ENCODE measurements around the gene ASB5.
"Not testable (repeated sequence)": the region's sequence is repeated elsewhere in the genome, so short reads cannot be mapped to it uniquely, and the experiment has no call there.

Gene ASB5

GRCh38 chr4:176306837-176307665 lies 38.0 kb upstream of the ASB5 start:
- no peak for TF ChIP-seq CTCF (IDR thresholded peaks at IDR 0.05; ENCODE audit: insufficient read depth, low read depth, low read length, missing control alignments)
- no peak overlapping the region for H3K4me3 ChIP-seq (ENCODE audit: low read depth, low read length)
- no peak for DNase-seq (ENCODE audit: low read depth)

- TF ChIP-seq CTCF (IDR thresholded peaks at IDR 0.05; ENCODE audit: insufficient read depth, low read depth, low read length, missing control alignments), result no peak
- no peak overlapping the region for H3K4me3 ChIP-seq (ENCODE audit: low read depth, low read length)
- DNase-seq (ENCODE audit: low read depth), result no peak
Observed at GRCh38 chr4:176303938-176304337, 34.9 kb upstream of the ASB5 start.

- no peak for DNase-seq (ENCODE audit: low read depth)
- H3K4me3 ChIP-seq (ENCODE audit: low read depth, low read length), result no peak overlapping the region
- TF ChIP-seq CTCF (IDR thresholded peaks at IDR 0.05; ENCODE audit: insufficient read depth, low read depth, low read length, missing control alignments), result no peak
Observed at GRCh38 chr4:176302283-176303275, 33.6 kb upstream of the ASB5 start.

GRCh38 chr4:176300565-176300964 lies 31.5 kb upstream of the ASB5 start:
- TF ChIP-seq CTCF (IDR thresholded peaks at IDR 0.05; ENCODE audit: insufficient read depth, low read depth, low read length, missing control alignments), result no peak
- no peak for DNase-seq (ENCODE audit: low read depth)

GRCh38 chr4:176300036-176300435 lies 31.0 kb upstream of the ASB5 start:
- H3K4me3 ChIP-seq (ENCODE audit: low read depth, low read length), result no peak overlapping the region
- DNase-seq (ENCODE audit: low read depth), result no peak
- TF ChIP-seq CTCF (IDR thresholded peaks at IDR 0.05; ENCODE audit: insufficient read depth, low read depth, low read length, missing control alignments), result no peak

More at GRCh38 chr4:176300565-176300964, 31.5 kb upstream of the ASB5 start:
- H3K4me3 ChIP-seq (ENCODE audit: low read depth, low read length), result no peak overlapping the region

- H3K4me3 ChIP-seq (ENCODE audit: low read depth, low read length), result no peak overlapping the region
- TF ChIP-seq CTCF (IDR thresholded peaks at IDR 0.05; ENCODE audit: insufficient read depth, low read depth, low read length, missing control alignments), result no peak
- DNase-seq (ENCODE audit: low read depth), result no peak
Observed at GRCh38 chr4:176298664-176299063, 29.6 kb upstream of the ASB5 start.

GRCh38 chr4:176295907-176296306 lies 26.9 kb upstream of the ASB5 start:
- H3K4me3 ChIP-seq (ENCODE audit: low read depth, low read length); DNase-seq (ENCODE audit: low read depth): not testable (repeated sequence)
